ENCODE results near the gene ADARB2. TPM values are rescaled to one million over a fixed set of nuclear protein-coding genes. Genes with fewer than 3 reads are reported as not detected.

ADARB2 gene
- polyA plus RNA-seq, 1 of the 3 experiments (the other 2 are of a cell fraction): not detected

GRCh38 chr10:1185911-1186682 lies 551.2 kb downstream of the ADARB2 start (continued):
- no peak for TF ChIP-seq CHD2 (IDR thresholded peaks at IDR 0.05; ENCODE audit: low read length, partially characterized antibody)
- TF ChIP-seq, protein P1, sequence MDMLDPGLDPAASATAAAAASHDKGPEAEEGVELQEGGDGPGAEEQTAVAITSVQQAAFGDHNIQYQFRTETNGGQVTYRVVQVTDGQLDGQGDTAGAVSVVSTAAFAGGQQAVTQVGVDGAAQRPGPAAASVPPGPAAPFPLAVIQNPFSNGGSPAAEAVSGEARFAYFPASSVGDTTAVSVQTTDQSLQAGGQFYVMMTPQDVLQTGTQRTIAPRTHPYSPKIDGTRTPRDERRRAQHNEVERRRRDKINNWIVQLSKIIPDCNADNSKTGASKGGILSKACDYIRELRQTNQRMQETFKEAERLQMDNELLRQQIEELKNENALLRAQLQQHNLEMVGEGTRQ (IDR thresholded peaks at IDR 0.05; ENCODE audit: borderline replicate concordance, low read depth, low read length): no peak
- TF ChIP-seq FOXM1 (IDR thresholded peaks at IDR 0.05; ENCODE audit: low read depth): no peak
- no peak for TF ChIP-seq RAD21 (IDR thresholded peaks at IDR 0.05; ENCODE audit: low read length)

DNA sequence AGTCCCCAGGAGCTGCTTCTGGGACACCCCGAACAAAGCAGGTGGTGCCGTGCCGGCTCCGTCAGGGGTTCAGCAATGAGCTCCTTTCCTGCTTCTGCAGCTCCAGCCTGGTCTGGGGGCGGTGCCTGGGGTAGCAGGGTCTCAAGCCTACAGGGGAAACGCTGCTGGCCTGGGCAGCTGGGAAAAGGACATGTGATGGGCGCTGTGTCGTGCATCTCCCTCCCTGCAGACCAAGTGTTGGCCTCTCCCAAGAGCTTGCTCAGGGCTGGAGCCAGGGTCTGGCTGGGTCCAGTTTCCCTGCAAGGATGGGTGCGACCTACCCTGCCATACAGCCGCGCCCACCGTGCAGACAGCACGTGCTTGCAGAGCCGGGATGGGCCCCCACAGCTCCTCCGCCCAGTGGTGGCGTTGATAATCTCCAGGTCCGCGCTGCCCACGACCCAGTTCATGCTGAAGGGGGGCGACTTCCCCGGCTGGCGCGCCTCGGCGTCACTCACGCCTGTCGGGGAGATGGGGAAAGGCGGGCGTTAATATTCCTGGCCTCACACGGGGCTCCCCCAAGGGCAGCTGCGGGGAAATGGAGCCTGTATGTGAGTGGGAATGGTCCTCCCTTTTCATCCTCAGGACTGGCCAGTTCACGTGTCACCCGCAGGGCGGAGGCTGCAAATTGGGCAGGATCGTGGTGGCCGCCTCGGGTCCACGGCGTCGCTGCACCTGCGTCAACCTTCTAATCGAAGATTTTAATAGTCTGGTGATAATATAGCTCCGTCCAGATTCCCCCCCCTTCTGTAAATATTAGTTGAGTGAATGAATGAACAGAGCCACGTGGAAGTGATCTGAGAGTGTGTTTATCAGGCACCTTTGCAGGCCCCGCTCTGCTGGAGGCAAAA lies 552.5 kb downstream of the ADARB2 start:
- POLR2A ChIA-PET: no interaction called here

More for the DNA sequence above, 552.5 kb downstream of the ADARB2 start:
- H3K36me3 ChIP-seq (replicated peaks in 1 of 2; ENCODE audit: control insufficient read depth in 1 of 2, insufficient read depth in 2 of 2, low read length in 1 of 2): no peaks in the 10 kb centered on the region
- no peak overlapping the region for H3K4me2 ChIP-seq
- no peak overlapping the region for H3K9ac ChIP-seq
- no peaks in the 10 kb centered on the region for H3K79me2 ChIP-seq (ENCODE audit: insufficient read depth)
- TF ChIP-seq MAX (IDR thresholded peaks at IDR 0.05; ENCODE audit: low read depth) (no peak), JUND (IDR thresholded peaks at IDR 0.05) (no peak), IRF3 (IDR thresholded peaks at IDR 0.05; ENCODE audit: low read depth, low read length) (no peak), CTCF (IDR thresholded peaks at IDR 0.05) (no peak), TEAD4 (IDR thresholded peaks at IDR 0.05; ENCODE audit: borderline replicate concordance, insufficient read depth) (no peak), SMC3 (IDR thresholded peaks at IDR 0.05; ENCODE audit: low read depth, low read length) (no peak), NFIC (IDR thresholded peaks at IDR 0.05; ENCODE audit: borderline replicate concordance) (no peak), RXRA (IDR thresholded peaks at IDR 0.05; ENCODE audit: borderline replicate concordance, low read depth) (no peak), FOXM1 (IDR thresholded peaks at IDR 0.05; ENCODE audit: low read depth) (no peak), ELF1 (IDR thresholded peaks at IDR 0.05) (no peak), USF1 (IDR thresholded peaks at IDR 0.05; ENCODE audit: borderline replicate concordance, low read depth) (no peak), GABPA (IDR thresholded peaks at IDR 0.05; ENCODE audit: low read depth) (no peak), MEF2A (IDR thresholded peaks at IDR 0.05; ENCODE audit: borderline replicate concordance, low read depth) (no peak), NRF1 (IDR thresholded peaks at IDR 0.05; ENCODE audit: low read depth, low read length) (no peak), RFX5 (IDR thresholded peaks at IDR 0.05; ENCODE audit: low read length) (no peak), POLR2AphosphoS5 (IDR thresholded peaks at IDR 0.05; ENCODE audit: low read depth, low read length) (no peak), FOXJ3 (CRISPR knock-in tag; IDR thresholded peaks at IDR 0.05) (no peak)
- H3K4me1 ChIP-seq (ENCODE audit: control insufficient read depth in 1 of 2, insufficient read depth in 2 of 2, low read depth in 1 of 2, low read length in 1 of 2): no peaks in the 10 kb centered on the region; a peak in 1 of 4 replicates
- no peaks in the 10 kb centered on the region for H4K20me1 ChIP-seq (ENCODE audit: insufficient read depth)
- CTCF ChIA-PET: no interaction called here
- no peak overlapping the region for H3K27ac ChIP-seq (ENCODE audit: low read depth in 2 of 2, low read length in 1 of 2)
- no peak overlapping the region for H3K4me3 ChIP-seq (ENCODE audit: low read depth in 2 of 2, low read length in 1 of 2)
- H3K9me2 ChIP-seq: no peaks in the 10 kb centered on the region
- no peaks in the 10 kb centered on the region for H3K9me3 ChIP-seq
- WGBS (ENCODE audit: low lambda C conversion rate): 70% methylated on average over 33 of the region's 45 CpGs
- no peak for DNase-seq
- H2AFZ ChIP-seq (ENCODE audit: low read depth): no peak overlapping the region
- no peaks in the 10 kb centered on the region for H3F3A ChIP-seq (replicated peaks; ENCODE audit: insufficient read depth)
- H3K27me3 ChIP-seq (ENCODE audit: insufficient read depth): no peaks in the 10 kb centered on the region
